GM10266 (cell line): ENCODE measurements around the gene LIN54.
"Not testable (repeated sequence)": the region's sequence is repeated elsewhere in the genome, so short reads cannot be mapped to it uniquely, and the experiment has no call there.

ENCODE experiments used
- DNase-seq: peaks from one replicate; pipeline ENCODE4 v3.0.0; 2012; ENCODE audit errors: extremely low spot score
- CTCF ChIP-seq: IDR thresholded peaks from 2 replicates; pipeline ENCODE4 v1.5.1; 2012; ENCODE audit warnings: mild to moderate bottlenecking, low read depth; ENCODE audit not compliant: control insufficient read depth, insufficient read depth; ENCODE audit errors: missing control alignments

LIN54 gene

GRCh38 chr4:82988323-82988832 lies 22.2 kb downstream of the LIN54 start:
- no peak for TF ChIP-seq CTCF
- no peak for DNase-seq

- DNase-seq, result not testable (repeated sequence)
Measured at GRCh38 chr4:82987519-82987918, 23.1 kb downstream of the LIN54 start.

- no peak for TF ChIP-seq CTCF
- no peak for DNase-seq
Measured at GRCh38 chr4:82984459-82984858, 26.2 kb downstream of the LIN54 start.

- no peak for DNase-seq
- TF ChIP-seq CTCF, result no peak
Measured at GRCh38 chr4:82983444-82983843, 27.2 kb downstream of the LIN54 start.

- no peak for TF ChIP-seq CTCF
- DNase-seq, result no peak
Measured at GRCh38 chr4:82981138-82981537, 29.5 kb downstream of the LIN54 start.

- no peak for DNase-seq
Measured at GRCh38 chr4:82975792-82976191, 34.8 kb downstream of the LIN54 start.

GRCh38 chr4:82969414-82969813 lies 41.2 kb downstream of the LIN54 start:
- TF ChIP-seq CTCF, result no peak
- no peak for DNase-seq

More at GRCh38 chr4:82975792-82976191, 34.8 kb downstream of the LIN54 start:
- TF ChIP-seq CTCF, result no peak

GRCh38 chr4:82968972-82969371 lies 41.7 kb downstream of the LIN54 start:
- no peak for TF ChIP-seq CTCF
- DNase-seq, result no peak
